Left lung (tissue), 10 donors: ENCODE data around the gene ERAP2. TPM values are rescaled to one million over a fixed set of nuclear protein-coding genes. Genes with fewer than 3 reads are reported as not detected.

Experiments used
- ATAC-seq: fragments of 200-7000 bp; cut with Tn5 transposase; one replicate; pipeline ENCODE4 v1.9.1; 2020; ENCODE audit warnings: moderate library complexity
- DNase-seq, 4 donors: peaks; one replicate each; pipeline ENCODE4 v3.0.0-alpha.2; 2013 to 2020
- H3K27ac ChIP-seq, 2 donors: fragments of 200-600 bp; sonication (generic) in 1 of 2; one replicate each; pipeline versions ENCODE4 v1.5.0 to v1.8.0; 2020 to 2021
- H3K27me3 ChIP-seq, 2 donors: fragments of 200-600 bp; sonication (generic) in 1 of 2; one replicate each; pipeline versions ENCODE4 v1.5.0 to v1.8.0; 2020 to 2021
- H3K36me3 ChIP-seq, 2 donors: fragments of 200-600 bp; sonication (generic) in 1 of 2; one replicate each; pipeline versions ENCODE4 v1.5.0 to v1.8.0; 2020 to 2021
- H3K4me1 ChIP-seq, 2 donors: fragments of 200-600 bp; one replicate each; pipeline ENCODE4 v1.8.0; 2021
- H3K4me3 ChIP-seq, 2 donors: fragments of 200-600 bp; sonication (generic) in 1 of 2; one replicate each; pipeline versions ENCODE4 v1.5.0 to v1.8.0; 2020 to 2021; ENCODE audit warnings: mild to moderate bottlenecking in 1 of 2
- H3K9me3 ChIP-seq, 2 donors: fragments of 200-600 bp; sonication (generic) in 1 of 2; one replicate each; pipeline versions ENCODE4 v1.5.0 to v1.8.0; 2020 to 2021
- CTCF ChIP-seq, 2 donors: fragments of 200-600 bp; sonication (generic) in 1 of 2; IDR thresholded peaks; one replicate each; pipeline versions ENCODE4 v1.5.0 to v1.8.0; 2021; ENCODE audit warnings: antibody characterized with exemption in 2 of 2
- intact Hi-C, 2 donors: fragments of 100-400 bp; cut with DNase I; formaldehyde crosslinking; loops; one replicate each; pipeline versions ENCODE4 v1.11.2 to v1.14.2; 2022
- polyA plus RNA-seq, 6 donors: library from polyadenylated mRNA; unstranded; fragments of 120-200 nt; gene quantifications; one replicate each; pipeline ENCODE4 v1.2.1, GENCODE V29; 2013; ENCODE audit not compliant: insufficient read length in 6 of 6
- total RNA-seq, 2 donors: library from RNA; stranded (reverse); fragmentation: NEBNext Ultra II Directional; extraction: Animal tissue kit (Norgen Biotek cat#: 25700); gene quantifications; one replicate each; pipeline ENCODE4 v1.2.1, GENCODE V29; 2021
- donor health status: DM: no; HTN: yes; CAD: no.
- donor health status: DM: no; HTN: no; CAD: no.

Gene ERAP2
- total and polyA plus RNA-seq, 8 donors: 17.0 to 40.6 (median 28.1) TPM

GRCh38 chr5:96885518-96886338 lies 9.4 kb downstream of the ERAP2 start:
- Histone ChIP-seq H3K4me3 (no peak overlapping the region), H3K27ac (no peak overlapping the region), H3K9me3 (no peaks in the 10 kb centered on the region), H3K36me3 (peaks cover 0 to 46% of the 10 kb centered on the region in 2 donors), H3K27me3 (no peaks in the 10 kb centered on the region), H3K4me1 (peaks cover 10 to 34% of the 10 kb centered on the region in 2 donors)
- TF ChIP-seq CTCF (IDR thresholded peaks at IDR 0.05): no peak
- ATAC-seq (no peak), DNase-seq (no peak)
- intact Hi-C loops: no loop called here

DNA sequence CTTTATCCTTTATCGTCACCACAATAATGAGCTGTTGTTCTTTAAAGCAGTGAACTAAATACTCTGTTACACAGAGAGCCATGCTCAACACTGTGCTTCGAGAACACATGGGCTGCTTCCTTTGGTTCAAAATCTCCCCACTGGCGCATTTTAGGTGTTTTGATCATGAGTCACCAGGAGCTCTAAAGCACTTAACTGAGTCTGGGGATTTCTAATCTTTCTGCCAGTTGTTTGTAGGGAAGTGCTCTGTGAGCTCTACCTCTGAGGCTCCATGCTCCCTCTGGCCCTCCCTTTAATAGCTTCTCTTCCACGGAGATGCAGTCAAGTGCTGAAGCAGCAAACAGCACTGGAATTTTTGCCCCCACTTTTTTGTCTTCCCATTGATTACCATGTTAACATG lies 17.0 kb downstream of the ERAP2 start:
- Histone ChIP-seq H3K27me3 (no peaks in the 10 kb centered on the region), H3K4me3 (no peak overlapping the region), H3K9me3 (no peaks in the 10 kb centered on the region), H3K27ac (no peak overlapping the region), H3K36me3 (peaks cover 0 to 43% of the 10 kb centered on the region in 2 donors), H3K4me1 (peaks cover 0 to 5% of the 10 kb centered on the region in 2 donors)
- intact Hi-C loops: no loop called here
- ATAC-seq (peak; percentile 83), DNase-seq (no peak)
- TF ChIP-seq CTCF (IDR thresholded peaks at IDR 0.05): no peak

DNA sequence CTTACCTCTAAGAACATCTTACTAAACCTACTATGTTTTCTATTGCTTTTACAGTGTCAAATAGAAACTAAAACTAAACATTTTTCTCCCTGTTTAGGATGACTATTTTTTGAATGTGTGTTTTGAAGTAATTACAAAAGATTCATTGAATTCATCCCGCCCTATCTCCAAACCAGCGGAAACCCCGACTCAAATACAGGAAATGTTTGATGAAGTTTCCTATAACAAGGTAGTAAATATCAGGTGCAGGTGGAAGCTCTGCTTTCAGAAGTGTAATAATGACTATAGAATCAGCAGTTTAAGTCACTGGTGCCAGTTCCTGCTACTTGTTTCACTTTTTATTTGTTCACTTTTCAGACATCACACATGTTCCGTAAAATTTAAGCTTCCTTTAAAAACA lies 20.0 kb downstream of the ERAP2 start:
- Histone ChIP-seq H3K27me3 (no peaks in the 10 kb centered on the region), H3K36me3 (peaks cover 0 to 39% of the 10 kb centered on the region in 2 donors), H3K27ac (peak overlapping the region in 1 of 2 donors; percentile 64), H3K9me3 (no peaks in the 10 kb centered on the region), H3K4me3 (peak overlapping the region in 1 of 2 donors; percentile 2), H3K4me1 (peaks cover 0 to 5% of the 10 kb centered on the region in 2 donors)
- intact Hi-C loops: no loop called here
- TF ChIP-seq CTCF (IDR thresholded peaks at IDR 0.05): no peak
- DNase-seq (no peak), ATAC-seq (peak; percentile 29)

DNA sequence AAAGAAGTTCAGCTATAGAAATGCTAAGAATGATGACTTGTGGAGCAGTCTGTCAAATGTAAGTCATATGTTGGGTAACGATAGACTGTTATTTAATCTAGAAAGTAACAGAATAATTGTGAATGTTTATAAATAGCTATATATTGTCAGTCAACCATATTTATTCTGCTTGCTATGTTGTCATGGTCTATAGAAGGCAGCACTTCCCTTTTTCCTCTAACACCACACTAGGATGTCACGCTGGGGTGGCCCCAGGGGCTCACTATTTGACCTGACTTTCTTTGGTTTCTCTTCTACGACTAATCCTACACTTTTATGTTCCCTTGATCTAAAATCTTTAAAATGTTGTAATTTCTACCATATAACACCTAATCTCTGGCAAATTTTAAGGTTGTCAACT lies 20.5 kb downstream of the ERAP2 start:
- Histone ChIP-seq H3K27me3 (no peaks in the 10 kb centered on the region), H3K4me3 (peak overlapping the region in 1 of 2 donors; percentile 2), H3K36me3 (peaks cover 0 to 43% of the 10 kb centered on the region in 2 donors), H3K4me1 (peaks cover 0 to 5% of the 10 kb centered on the region in 2 donors), H3K9me3 (no peaks in the 10 kb centered on the region), H3K27ac (peak overlapping the region in 1 of 2 donors; percentile 64)
- no peak for TF ChIP-seq CTCF (IDR thresholded peaks at IDR 0.05)
- ATAC-seq (peak; percentile 61), DNase-seq (peak in 1 of 4 donors; percentile 38)
- intact Hi-C loops: no loop called here

DNA sequence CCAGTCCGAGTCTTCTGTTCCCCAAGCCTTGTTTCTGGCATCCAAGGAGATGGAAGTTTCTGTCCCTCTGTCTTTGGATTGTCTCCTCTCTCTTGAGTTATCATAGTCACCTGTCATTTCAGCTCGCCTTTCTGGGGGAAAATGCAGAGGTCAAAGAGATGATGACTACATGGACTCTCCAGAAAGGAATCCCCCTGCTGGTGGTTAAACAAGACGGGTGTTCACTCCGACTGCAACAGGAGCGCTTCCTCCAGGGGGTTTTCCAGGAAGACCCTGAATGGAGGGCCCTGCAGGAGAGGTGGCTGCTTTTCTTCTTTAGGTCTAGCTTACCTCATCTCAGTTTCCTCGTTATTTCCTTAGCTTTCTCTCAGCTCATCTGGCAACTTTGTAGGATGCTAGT lies 25.1 kb downstream of the ERAP2 start:
- ATAC-seq (no peak), DNase-seq (no peak)
- Histone ChIP-seq H3K36me3 (peaks cover 0 to 46% of the 10 kb centered on the region in 2 donors), H3K4me3 (no peak overlapping the region), H3K27ac (no peak overlapping the region), H3K4me1 (peaks cover 0 to 4% of the 10 kb centered on the region in 2 donors), H3K9me3 (no peaks in the 10 kb centered on the region), H3K27me3 (no peaks in the 10 kb centered on the region)
- TF ChIP-seq CTCF (IDR thresholded peaks at IDR 0.05): no peak
- intact Hi-C loops: no loop called here
